GM19240 (cell line): ENCODE results near the gene EIF2A.
A peak's percentile ranks its signal among the peaks of the same experiment; 100 is the strongest.
"Not testable (repeated sequence)": the region's sequence is repeated elsewhere in the genome, so short reads cannot be mapped to it uniquely, and the experiment has no call there.

Source experiments
- DNase-seq: peaks from one replicate; pipeline ENCODE4 v3.0.0; 2011; ENCODE audit warnings: low spot score; ENCODE audit not compliant: insufficient read length

EIF2A gene

DNA sequence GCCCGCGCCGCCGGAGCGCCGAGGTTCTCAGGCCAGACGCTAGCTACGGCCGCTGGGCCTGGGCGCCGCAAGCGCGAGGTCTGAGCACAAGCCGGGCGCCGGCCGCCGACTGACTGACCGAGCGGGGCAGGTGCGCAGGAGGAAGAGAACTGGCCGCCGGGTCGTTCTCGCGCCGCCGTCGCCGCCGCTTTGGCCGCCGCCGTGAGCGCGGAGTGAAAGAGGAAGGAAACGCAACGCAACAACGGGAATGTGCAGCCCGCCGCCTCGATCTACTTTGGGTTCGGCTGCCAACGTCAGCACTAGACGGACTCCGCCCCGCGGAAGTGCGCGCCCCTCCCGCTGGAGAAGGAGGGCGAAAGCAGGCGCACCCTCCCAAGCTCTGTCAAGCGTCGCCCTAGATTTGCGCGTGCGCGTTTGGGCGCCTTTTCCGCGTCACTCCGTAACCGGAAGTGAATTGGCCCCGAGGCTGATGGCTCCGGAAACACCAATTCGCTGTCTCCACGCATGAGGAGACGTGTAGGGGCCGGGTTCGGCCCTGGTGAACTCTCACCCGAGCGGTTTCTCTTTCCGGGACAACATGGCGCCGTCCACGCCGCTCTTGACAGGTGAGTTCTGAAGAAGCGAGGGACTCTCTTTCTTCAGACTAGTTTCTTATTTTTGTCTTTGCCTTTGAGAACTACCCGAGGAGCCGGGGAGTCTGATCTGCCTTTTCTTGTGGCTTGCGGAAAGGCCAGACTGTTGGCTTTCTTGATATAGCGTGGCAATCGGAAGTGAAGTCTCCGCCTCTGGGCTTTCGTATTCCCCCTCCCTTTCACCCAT lies at the start of gene EIF2A, which contains the start of gene SERP1:
EIF2A (plus strand) TSS at position 562 of the 819 bp plus-strand sequence; CDS start at position 578, 16 bp downstream.
SERP1 (minus strand) TSS at position 271 of the 819 bp plus-strand sequence. CDS start 361 bp downstream, outside the sequence.
- peak; percentile 76 for DNase-seq

DNA sequence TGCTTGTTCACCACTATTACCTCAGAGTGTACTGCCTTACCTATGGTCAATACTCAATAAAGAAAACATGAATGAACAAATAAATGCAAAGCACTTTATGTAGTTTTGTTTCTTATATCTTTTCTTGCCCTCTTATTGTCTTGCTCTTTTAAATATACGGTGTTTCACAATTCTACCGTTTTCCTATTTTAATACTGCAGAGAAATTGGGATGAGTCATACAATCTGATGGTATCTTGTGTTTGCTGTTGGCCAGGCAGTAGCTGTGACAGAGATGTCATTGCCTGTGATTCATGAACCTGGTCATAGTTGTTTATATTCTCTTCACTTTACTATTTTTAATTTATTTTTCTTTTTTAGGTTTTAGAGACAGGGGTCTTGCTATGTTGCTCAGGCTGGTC lies 48.6 kb upstream of the EIF2A start:
- DNase-seq, result no peak

- DNase-seq, result not testable (repeated sequence)
These were observed 45.6 kb upstream of the EIF2A start for GRCh38 chr3:150500960-150501359.

- DNase-seq, result no peak
These were observed 43.0 kb upstream of the EIF2A start for GRCh38 chr3:150503402-150504099.

GRCh38 chr3:150504483-150504882 lies 42.1 kb upstream of the EIF2A start:
- no peak for DNase-seq

GRCh38 chr3:150508401-150508800 lies 38.2 kb upstream of the EIF2A start:
- DNase-seq, result no peak

GRCh38 chr3:150509780-150510179 lies 36.8 kb upstream of the EIF2A start:
- DNase-seq, result no peak

DNA sequence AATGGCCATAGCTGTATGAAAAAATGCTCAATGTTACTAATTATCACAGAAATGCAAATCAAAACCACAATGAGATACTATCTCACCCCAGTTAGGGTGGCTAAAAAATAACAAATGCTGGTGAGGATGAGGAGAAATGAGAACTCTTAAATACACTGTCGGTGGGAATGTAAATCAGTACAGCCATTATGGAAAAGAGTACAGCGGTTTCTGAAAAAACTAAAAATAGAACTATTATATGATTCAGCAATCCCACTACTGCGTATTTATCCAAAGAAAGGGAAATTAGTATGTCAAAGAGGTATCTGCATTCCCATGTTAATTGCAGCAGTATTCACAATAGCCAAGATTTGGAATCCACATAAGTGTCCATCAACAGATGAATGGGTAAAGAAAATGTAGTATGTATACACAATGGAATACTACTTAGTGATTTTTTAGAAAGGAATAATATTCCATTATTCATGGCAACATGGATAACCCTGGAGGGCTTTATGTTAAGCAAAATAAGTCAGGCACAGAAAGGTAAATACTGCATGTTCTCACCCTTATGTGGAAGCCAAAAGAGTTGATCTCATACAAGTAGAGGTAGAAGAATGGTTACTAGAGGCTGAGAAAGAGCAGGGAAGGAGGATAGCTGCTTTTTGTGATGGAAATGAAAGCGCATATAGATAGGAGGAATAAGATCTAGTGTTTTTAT lies 35.3 kb upstream of the EIF2A start:
- no peak for DNase-seq

DNA sequence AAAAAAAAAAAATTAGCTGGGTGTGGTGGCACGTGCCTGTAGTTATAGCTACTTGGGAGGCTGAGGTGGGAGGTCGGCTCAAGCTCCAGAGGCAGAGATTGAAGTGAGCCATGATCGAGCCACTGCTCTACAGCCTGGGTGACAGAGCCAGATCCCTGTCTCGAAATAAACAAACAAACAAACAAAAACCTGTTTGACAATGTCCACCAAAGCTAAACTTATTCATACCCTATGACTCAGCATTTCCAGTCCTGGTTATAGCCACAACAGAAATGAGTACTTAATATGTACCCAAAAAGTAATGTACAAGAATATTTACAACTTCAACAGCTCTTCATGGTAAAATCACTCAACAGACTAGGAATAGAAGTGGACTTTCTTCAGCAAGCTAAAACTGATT lies 31.4 kb upstream of the EIF2A start:
- no peak for DNase-seq

- no peak for DNase-seq
These were observed 27.6 kb upstream of the EIF2A start for GRCh38 chr3:150519026-150519425.

GRCh38 chr3:150520408-150520807 lies 26.2 kb upstream of the EIF2A start:
- no peak for DNase-seq

DNA sequence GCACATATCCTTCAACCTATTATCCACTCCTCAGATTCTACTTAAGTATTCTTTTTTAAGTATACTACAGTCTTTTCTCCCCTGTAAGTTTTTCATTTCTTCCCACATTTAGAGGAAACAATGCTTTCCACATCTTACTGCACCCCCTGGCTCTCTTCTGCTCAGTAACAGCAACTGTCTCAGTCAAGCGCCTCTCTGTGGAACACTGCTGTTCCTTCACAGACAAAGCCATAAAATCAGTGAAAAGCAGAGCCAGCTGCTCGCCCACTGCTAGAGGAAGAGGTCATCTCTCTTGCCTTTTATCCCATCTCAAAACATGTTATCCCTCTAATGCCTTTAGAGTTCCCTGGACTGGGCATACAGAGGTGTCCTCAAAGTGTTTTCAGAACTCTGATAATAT lies 25.1 kb upstream of the EIF2A start:
- DNase-seq, result no peak

GRCh38 chr3:150523538-150523937 lies 23.0 kb upstream of the EIF2A start:
- DNase-seq, result no peak

DNA sequence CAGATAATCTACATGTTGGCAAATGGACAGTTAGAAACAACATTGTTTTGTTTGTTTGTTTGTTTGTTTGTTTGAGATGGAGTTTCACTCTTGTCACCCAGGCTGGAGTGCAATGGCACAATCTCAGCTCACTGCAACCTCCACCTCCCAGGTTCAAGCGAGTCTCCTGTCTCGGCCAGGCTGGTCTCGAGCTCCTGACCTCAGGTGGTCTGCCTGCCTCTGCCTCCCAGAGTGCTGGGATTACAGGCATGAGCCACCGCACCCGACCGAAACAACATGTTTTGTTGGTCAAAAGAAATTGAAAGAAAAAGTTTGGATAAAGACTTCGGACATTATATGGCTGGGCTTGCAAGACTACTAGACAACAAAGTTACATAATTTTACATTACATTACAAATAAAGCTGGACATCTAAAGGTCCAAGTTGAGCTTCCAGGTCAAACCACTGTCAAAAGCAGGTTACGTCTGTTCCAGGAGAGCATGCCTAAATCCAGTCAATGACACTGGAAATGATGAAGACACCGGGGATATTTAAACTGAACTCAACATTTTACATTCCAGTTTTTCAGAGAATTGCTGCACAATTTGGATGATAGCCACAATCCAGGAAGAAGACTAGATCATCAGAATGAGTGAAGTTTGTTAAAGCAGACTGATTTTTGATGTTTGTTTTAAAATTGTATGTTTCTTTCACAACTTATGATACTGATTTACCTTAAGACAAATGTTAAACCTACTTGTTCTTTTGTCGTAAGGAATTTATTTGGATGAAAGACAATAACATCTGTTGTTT lies 18.9 kb upstream of the EIF2A start:
- no peak for DNase-seq

GRCh38 chr3:150528354-150528797 lies 18.2 kb upstream of the EIF2A start:
- DNase-seq, result no peak

DNA sequence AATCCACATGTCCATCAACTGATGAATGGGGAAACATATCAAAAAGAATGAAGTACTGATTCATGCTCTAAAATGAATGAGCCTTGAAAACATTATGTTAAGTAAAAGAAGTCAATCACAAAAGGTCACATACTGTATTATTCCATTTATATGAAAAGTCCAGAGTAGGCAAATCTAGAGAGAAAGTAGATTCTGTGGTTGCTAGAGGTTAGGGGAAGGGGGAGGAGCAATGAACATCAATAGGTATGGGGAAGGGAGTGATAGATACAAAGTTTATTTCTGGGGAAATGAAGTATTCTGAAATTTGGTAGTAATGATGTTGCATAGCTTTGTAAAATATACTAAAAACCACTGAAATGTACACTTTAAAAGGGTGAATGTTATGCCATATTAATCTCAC lies 14.8 kb upstream of the EIF2A start:
- DNase-seq, result no peak

GRCh38 chr3:150535204-150535603 lies 11.4 kb upstream of the EIF2A start:
- DNase-seq, result no peak

- no peak for DNase-seq
These were observed 8.0 kb upstream of the EIF2A start for GRCh38 chr3:150538324-150539208.

DNA sequence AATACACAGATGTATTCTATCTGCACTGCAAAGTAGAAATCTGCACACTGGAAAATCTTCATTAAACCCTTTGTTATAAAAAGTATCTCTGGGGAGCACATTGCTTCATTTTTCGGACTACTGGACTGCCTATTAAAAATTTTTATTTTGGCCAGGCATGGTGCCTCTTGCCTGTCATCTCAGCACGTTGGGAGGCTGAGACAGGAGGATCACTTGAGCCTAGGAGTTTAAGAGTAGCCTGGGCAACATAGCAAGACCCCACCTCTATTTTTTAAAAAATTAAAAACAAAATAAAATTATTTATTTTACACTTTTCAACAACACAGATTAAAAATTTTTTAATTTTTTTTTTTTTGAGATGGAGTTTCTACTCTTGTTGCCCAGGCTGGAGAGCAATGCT lies 6.3 kb upstream of the EIF2A start:
- DNase-seq, result no peak

- DNase-seq, result no peak
These were observed 5.6 kb upstream of the EIF2A start for GRCh38 chr3:150540991-150541390.
